Measurements from ENCODE around the gene CAMK2D.
A peak's percentile ranks its signal among the peaks of the same experiment; 100 is the strongest.

Gene CAMK2D

DNA sequence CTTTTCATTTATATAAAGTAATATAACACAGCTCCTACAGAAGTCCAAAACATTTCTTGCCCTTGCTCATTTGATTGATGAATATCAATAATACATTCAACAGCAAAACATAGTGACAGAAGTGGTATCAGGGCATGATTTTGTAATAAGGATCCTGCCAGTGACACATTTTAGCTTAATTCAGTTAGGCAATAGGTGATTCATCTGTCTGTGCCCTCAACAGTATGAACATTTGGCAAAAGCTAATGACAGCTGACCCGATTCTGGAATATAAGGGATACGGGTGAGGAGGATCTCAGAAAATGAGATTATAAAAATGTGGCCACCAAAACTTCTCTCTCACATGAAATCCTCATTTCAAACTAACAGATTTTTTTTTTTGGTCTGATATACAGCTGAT lies 294.0 kb downstream of the CAMK2D start:
- DNase-seq = no peak

DNA sequence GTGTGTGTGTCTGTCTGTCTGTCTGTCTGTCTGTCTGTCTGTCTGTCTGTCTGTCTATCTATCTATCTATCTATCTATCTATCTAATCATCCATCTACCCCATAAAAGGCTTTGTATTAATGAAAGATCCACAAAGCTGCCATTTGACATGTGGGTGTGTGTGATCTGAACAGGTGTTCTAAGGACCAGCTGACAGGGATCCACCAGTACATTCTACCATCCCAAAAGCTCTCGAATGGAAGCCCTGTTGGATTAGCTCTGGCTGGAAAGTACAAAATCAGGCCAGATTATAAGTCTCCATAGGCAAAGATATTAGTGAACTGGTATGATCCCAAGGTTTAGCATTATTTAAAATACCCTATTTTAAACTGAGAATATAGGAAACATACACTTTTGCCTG lies 299.3 kb downstream of the CAMK2D start:
- no peak for DNase-seq

DNA sequence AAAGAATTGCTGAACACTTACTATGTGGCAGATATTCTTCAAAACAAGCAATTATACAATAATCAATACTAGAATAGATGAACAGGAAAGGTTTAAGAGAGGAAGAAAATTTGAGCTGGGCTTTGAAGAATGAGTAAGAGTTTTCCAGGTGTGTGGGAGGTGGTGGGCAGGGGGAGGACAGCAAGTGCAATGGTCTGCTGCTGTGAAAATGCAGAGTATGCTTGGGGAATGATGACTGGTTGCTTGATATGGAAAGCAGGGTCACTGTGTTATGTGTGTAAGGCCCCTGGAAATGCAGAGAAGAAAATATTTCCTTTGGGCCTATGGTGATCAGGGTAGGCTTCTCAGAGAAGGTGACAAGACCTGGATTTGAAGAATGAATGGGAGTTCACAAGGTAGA lies 300.3 kb downstream of the CAMK2D start:
- no peak for DNase-seq

- no peak for DNase-seq
Observed at GRCh38 chr4:113457886-113458285, 303.7 kb downstream of the CAMK2D start.

- DNase-seq = no peak
Observed at GRCh38 chr4:113457121-113457520, 304.4 kb downstream of the CAMK2D start.

- no peak for DNase-seq
Observed at GRCh38 chr4:113455061-113455460, 306.5 kb downstream of the CAMK2D start.

DNA sequence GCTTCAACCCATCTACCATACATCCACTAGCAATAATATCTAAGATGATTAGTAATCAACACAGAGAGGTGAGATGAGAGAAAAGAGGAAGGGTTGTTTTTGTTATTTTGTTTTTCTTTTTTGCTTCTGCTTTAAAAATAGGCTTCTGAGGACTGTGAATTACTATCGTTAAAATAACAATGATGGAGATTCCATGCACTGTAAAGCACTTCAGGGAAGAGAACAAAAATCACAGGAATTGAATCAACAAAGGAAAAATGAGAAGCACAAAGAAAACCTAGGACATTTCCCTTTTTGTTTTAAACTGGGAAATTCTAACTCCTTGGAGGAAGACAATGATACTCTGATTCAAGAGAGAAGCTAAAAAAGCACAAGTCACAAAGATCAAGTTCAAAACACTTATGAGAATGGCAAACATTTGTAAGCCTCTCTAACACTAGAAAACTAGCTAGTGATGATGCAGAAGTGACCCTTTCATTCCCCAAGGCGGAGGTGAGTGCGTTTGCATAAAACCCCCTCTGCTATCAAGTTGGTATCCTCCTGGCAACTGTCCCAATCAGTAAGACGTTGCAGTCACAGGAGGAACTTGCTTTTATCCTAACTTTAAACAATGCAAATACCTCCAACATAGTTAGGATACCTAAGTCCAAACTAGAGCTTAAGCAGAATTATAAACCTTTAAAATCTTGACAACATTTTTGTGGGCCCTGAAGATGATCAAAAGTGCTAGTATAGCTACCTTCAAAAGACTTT lies 308.5 kb downstream of the CAMK2D start:
- DNase-seq = no peak

GRCh38 chr4:113452152-113452551 lies 309.4 kb downstream of the CAMK2D start:
- DNase-seq = no peak

DNA sequence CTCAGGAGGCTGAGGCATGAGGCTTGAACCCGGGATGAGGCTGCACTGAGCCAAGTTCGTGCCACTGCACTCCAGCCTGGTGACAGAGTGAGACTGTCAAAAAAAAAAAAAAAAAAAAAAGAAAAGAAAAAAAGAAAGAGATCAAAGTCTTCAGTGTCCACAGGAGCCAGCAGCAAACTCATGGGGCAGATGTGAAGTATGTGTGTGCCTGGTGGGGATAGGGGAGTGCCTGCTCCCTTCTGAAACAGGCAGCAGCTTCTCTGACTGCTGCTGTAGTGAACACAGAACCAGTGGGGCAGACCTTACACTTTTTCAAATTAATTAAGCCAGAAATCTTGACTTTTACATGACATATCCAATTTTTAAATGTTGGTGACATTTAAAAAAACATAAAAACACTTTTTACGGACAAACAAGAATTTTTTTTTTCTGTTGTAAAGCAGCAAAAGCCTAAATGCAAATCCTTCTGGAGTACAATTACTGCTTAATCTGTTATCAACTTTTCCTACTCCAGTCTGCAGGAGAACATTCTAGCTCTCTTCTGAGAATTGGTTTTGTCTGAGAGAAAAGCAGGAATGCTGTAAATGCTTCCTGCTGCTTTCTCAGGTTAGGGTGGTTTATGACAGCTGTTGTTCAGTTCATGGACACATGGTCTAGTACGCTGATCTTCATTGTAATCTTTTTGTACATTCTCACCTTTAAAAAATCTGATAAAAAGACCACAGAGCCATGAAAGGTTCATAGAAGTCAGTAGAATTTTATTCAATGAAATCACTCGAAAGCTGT lies 311.1 kb downstream of the CAMK2D start:
- no peak for DNase-seq

- no peak for DNase-seq
Observed at GRCh38 chr4:113449410-113449974, 312.0 kb downstream of the CAMK2D start.

DNA sequence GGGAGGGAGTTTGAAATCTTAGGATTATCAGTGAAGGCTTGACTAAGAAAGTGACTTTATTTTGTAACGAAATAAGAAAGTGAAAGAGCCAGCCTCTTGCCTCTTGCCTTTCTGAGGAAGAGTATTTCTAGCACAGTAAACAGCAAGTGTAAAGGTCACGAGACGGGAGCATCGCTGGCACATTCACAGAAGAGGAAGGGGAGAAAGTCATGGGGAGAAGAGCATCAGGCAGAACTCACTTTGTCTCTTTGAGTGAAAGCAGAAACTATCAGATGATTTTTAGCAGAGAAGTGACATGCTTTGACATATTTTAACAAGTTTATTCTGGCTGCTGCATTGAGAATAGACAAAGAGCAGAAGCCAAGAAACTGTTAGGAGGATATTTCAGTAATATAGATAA lies 313.8 kb downstream of the CAMK2D start:
- DNase-seq = no peak

DNA sequence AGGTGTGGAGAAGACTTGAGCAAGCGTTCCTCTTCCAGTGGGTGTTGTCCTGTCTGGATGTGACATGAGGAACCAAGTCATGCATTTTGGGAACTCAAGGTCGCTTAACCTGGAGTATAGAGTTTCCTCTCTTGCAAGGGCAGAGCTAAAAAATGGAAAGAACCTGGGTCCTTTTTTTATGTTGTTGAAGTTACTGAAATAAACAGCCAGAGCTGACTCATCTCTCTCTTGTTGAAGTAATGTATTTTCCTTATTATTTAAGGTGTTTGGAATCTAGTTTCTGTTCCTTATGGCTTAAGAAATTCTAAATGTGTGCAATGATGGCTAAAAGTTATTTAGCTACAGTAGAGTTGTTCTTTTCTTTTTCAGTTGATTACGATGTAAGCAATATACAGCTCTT lies 314.5 kb downstream of the CAMK2D start:
- DNase-seq = no peak

DNA sequence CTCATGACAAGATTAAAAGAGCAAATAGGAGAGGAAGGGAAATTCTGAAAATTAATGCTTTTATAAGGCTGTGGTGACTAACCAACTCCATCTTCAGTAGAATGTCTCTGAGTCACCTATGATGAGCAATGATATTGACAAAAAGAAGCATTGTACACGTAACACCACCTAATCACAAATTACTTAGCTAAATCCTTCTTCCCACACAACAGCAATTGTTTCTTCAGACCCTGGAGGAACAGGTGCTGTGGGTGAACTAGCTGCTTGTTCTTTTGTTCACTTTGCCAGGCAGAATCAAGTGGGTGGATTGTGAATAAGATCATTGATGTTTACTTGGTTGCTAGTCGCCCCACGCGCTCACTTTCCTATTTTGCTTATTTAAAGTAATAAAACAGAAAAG lies 315.5 kb downstream of the CAMK2D start:
- no peak for DNase-seq

DNA sequence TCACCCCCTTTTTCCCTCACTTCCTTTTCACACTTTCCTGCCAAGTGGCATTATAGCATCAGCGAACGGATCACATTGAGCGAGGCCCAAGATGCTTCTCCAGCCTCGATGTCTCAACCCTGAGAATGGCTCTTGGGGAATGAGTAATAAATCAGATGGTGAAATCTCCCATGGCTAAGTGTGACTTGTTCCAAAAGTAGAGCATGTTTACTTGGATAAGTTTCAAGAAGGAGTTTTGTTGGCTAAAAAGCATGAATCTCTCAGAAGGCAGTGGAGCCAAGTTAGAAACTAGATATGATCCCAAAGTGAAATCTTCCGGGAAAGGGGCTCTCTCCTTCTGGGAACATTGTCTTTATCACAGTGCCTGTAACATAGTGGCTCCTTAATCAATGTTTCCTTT lies 316.3 kb downstream of the CAMK2D start:
- DNase-seq = no peak

GRCh38 chr4:113444386-113444785 lies 317.2 kb downstream of the CAMK2D start:
- DNase-seq = no peak

DNA sequence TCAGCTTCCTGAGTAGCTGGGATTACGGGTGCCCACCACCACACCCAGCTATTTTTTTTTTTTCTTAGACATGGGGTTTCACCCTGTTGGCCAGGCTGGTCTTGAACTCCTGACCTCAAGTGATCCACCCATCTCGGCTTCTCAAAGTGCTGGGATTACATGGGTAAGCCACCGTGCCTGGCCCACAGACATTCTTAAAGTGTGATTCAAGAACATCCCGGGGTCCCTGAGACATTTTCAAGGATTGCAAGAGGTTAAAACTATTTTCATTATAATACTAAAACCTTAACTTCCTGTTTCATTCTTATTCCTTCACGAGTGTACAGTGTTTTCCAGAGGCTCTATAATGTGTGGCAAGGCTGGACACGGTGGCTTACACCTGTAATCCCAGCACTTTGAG lies 318.7 kb downstream of the CAMK2D start:
- DNase-seq = no peak

DNA sequence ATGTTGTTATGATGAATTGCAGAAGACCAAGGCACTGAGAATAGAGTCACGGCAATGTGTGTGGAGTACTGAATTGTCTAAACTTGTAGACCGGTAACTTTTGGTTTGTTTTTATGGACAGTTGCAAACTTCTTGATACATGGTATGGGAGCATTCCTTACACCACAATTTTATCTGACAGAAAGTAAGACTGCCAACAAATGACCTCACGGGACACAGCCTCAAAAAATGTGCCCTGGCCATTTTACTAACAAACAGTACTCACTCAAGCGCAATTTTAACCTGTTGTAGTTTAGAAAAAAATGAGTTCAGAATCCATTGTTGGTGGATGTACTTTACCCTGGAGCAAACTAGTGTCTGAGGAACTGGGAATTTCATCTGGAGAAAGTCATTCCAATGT lies 321.2 kb downstream of the CAMK2D start:
- no peak for DNase-seq

GRCh38 chr4:113438596-113438995 lies 322.9 kb downstream of the CAMK2D start:
- no peak for DNase-seq

GRCh38 chr4:113437129-113437528 lies 324.4 kb downstream of the CAMK2D start:
- no peak for DNase-seq

DNA sequence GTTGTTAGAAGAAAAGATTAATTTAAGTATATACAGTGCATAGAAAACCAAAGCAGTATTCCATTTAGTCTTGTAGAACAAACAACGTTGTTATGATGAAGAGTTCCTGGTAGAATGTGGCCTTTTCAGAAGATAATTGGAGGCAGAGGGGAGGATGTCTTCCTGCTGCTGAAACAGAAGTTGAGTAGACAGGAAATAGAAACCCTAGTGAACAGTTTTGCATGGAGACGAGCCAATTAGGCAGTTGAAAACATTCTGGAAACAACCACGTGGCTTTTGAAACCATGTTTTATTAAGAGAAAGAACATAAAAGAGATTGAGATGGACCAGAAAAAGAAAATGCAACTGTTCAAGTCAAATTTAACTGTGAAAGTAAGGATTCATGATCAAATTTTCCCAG lies 325.2 kb downstream of the CAMK2D start:
- peak in 1 of 5 donors; percentile 5 for DNase-seq

DNA sequence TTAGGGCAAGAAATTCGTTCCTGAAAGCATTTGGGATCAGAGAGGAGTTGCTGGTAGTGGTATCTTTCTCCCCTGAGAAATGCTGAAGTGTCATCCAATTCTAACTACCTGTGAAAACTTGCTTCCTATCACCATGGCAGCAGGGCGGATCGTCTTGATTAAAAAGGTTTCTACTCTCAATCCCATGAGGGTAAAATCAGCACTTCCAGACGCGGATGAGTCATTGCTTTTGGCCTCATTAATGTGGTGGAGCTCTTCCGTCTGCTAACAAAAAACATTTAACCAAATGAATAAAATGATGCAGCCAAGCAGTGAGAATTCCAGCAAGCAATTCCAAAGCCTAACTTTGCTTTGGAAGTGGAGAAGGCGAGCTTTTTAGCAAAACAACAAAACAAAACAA lies 325.6 kb downstream of the CAMK2D start:
- DNase-seq = peak in 1 of 5 donors; percentile 0

DNA sequence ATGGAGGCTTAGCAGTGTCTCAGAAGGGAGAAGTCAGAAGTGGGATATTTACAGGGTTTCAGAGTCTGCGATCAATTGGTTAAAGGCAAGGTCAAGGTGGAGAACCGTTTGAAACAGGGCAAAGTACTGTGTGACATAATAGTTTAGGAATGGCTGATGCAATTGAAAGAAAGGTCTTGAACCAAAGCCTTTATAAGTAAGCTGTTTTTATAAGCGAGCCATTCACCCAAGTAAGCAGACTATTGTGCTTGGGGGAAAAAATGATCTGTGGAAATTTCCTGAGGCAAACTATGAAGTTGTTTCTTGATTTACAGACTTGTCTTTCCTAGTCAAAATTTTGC lies 327.3 kb downstream of the CAMK2D start:
- DNase-seq = no peak

DNA sequence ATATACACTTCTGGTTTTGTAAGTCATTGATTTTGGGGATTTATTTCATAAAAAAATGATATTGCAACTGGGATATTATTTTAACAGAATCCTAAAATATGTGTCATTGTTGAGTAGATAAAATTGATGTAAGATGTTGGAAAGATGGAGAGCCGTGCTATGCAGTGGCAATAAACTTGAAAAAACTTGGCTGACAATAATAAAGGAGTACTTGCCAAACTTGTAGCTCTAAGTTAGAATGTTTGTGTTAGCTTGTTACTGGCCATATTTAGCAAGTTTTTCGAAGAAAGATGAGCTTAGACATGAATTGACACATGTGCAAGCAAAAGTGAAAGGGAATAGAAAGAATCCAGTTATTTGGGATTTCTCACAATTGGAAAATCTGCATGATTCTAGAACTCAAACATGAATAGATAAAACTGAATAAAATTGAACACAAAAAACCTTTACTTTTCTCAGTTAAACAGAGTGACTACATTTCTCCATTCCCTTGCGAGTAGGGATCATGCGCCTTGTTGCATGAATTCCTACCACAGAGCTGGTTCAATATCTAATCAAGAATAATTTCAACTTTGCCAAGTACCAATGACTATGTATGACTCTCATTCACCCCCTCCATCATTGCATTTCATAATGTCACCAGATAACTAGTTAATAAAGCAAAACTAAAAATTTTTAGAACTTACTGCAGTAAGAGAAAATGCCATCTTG lies 327.8 kb downstream of the CAMK2D start:
- DNase-seq = no peak

- DNase-seq = no peak
Observed at GRCh38 chr4:113433116-113433515, 328.4 kb downstream of the CAMK2D start.
